T1000 (cell line): ENCODE measurements around the gene DECR2.

ENCODE experiments used
- DNase-seq: peaks from one replicate; lab custom pipeline; 2025; ENCODE audit warnings: mixed read lengths; lab: John Stamatoyannopoulos, UW

Gene DECR2

DNA sequence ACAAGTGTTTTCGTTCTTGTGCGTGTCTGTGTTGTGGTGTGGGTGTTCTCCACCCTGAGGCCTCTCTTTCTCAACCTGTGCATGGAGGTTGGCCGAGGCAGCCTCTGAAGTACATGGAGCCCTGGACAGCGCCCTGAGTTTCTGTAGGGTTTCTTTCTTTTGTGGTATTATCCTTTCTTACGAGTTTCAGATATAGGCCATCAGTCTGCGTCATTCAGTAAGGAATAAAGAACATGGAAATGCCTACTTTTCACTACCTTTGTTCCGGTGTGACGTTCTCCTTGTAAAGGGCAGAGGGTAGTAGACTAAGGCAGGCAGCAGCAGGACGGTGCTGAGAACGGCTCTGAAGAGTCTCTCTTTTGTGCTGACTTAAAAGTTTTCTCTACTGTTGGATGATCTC, 42.3 kb downstream of the DECR2 start:
- DNase-seq = no peak

DNA sequence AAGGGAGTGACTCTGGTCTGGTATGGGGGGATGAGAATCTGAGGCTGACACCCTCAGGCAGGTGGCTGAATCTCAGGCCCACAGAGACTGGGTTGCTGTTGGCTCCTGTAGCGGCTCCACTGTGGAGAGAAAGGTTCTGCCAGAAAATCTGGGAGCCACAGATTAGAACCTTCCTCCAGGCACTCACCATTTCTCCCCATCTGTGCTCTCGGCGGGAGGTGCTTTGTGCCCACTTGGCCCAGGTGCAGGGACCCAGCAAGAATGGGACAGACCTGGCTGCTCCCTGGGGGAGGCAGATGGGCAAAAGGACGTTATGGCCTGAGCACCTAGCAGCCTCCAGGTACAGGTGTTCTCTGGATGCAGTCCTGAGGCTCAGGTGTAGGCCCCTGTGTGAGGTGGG, 43.9 kb downstream of the DECR2 start:
- DNase-seq = no peak

DNA sequence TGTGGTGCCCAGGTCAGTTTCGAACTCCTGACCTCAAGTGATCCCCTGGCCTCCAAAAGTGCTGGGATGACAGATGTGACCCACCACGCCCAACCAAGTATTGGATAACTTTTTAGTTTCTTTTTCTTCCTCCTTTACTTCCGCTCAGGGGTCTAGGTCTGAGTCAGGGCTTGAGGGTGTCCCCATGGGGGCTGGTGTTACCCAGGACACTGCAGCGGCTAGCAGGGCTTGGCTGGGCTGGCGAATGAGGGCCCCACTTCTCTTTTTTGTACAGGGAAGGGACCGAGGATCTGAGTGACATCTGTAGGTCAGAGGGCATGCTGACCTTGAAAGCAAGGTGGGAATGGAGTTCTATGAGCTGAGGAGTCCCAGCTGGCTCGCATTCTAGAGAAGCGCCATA, 48.7 kb downstream of the DECR2 start:
- no peak for DNase-seq

DNA sequence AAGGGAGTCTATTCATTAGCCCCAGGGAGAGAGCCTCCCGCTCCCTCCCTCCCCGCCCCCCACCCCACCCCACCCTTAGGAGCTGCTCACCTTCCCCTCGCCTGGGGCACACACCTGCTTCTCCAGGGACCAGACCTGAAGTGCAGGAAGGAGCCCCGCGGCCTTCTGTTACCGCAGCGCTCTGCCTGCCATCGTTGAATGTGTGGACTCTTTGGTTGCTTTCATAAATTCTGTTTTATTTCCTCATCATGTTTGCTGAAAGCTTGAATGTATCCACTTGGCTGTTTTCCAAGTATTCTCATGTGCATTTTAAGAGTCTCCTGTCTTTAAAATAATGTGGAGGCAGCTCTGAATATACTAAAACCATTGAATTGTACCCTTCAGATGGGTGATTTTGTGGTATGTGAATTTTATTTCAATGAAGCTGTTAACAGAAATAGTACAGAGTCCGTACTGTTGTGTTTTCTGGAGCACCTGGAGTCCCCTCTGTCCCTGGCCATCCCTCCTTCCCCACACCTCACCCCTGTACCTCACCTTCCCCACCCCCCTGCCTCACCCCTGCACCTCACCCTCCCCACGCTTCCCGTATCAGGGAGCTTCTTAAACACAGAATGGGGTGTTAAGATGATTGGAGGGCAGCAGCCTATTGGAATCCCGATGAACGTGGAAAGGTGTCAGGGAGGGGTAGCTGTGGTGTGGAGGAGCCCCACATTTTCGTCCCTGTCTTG, 49.3 kb downstream of the DECR2 start:
- DNase-seq = no peak

DNA sequence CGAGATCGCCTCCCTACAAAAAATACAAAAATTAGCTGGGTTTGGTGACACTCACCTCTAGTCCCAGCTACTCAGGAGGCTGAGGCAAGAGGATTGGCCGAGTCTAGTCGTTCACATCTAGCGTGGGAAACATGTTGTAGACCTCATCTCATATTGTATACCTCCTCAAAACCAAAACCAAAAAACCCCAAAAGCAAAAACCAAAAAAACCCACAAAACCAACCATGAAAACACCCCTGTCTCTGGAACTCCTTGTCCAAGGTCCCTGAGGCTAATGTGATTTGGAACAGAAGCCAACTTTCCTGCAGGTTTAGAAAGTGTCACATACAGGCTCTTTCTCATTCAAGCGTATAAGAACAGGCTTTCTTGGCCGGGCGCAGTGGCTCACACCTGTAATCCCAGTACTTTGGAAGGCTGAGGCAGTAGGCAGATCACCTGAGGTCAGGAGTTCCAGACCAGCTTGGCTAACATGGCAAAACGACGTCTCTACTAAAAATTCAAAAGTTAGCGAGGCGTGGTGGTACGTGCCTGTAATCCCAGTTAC, 52.8 kb downstream of the DECR2 start:
- no peak for DNase-seq

DNA sequence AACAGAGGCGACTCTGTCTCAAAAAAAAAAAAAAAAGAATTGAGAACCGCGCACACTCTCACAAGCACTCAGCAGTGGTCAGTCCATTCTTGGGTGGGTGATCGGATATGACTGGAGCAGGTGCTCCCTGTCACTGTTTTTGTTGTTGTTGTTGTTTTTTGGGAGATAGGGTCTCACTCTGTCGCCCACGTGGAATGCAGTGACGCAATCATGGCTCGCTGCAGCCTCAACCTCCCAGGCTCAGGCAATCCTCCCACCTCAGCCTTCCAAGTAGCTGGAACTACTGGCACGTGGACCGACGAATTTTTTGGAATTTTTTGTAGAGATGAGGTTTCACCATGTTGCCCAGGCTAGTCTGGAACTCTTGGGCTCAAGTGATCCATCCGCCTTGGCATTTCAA, 53.8 kb downstream of the DECR2 start:
- DNase-seq = no peak

DNA sequence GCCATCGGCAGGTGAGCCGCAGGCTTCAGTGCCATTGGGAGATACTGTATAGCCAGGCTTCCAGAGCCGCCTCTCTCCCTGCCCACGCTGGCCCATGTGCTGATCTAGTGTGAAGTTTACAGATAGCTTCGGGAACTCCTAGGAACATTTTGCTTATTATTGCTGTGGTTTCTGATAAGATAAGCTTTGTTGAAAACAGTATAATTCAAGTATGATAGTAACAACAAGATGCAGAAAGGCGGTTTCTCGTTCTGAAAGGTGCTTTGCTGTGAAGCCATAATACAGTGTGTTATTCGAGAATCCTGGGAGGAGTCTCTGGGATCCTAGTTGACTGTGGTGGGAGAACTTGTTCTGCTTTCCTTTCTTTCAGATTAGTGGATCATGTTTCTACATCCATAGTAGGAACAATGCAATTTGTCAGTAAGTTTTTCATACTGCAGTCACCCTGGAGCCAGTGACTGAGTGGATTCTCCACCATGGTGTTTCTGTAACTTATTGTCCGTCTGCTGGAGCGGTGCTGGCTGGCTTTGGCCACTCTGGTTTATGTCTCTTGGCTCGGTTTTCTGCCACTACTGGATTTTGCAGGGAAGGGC, 55.3 kb downstream of the DECR2 start:
- DNase-seq = no peak

DNA sequence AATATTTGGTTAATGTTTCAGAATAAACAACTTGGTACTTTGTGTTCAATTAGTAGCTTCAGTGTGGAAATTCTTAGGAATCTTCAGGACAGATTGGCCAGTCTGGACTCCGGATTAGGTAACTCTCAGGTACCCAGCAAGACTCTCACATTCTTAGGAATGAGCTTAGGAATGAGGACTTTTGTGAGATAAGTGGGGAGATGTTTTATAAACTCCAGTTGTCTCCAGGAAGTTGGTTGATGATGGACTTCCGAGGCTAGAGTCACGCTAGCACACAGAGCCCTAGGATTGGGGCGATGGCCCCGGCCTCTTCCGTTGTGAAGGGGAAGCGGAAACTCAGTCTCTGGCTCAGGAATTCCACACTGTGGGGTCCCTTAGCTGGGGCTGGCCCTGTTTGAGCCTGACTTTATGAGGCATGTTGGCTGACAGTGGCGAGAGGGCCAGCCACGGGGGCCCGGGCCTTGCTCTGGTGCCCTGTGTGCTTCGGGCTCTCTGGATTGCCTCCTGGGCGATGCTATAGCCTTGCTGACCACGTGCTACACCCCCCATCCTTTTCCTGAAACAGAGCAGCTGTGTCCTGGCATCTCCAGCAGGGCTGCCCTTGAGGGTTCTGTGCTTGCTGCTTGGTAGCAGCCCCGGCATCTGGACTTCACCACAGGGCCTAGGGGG, 56.2 kb downstream of the DECR2 start:
- no peak for DNase-seq

DNA sequence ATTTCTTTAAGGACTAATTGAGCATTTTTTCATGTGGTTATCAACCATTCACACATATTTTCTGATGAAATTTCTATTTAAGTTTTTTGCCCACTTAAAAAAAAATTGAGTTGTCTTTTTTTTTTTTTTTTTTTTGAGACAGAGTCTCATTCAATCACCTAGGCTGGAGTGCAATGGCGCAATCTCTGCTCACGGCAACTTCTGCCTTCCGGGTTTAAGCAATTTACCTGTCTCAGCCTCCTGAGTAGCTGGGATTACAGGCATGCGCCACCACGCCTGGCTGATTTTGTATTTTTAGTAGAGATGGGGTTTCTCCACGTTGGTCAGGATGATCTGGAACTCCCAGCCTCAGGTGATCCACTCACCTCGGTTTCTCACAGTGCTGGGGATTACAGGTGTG, 58.1 kb downstream of the DECR2 start:
- no peak for DNase-seq

DNA sequence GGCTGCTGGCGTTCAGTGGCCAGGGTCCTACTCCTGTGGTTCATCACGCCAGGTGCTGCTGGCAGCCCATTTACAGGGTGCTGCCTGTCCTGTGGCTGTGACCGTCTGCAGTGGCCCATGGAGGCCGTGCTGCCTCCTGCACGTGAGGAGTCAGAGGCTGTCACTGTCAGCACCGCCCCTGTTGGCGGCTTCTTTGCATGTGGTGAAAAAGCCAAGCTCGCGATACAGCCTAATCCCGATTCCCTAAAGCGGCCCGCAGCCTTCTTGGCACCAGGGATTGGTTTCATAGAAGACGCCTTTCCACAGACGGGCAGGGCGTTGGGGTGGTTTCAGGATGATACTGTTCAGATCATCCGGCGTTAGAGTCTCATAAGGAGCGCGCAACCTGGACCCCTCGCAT, 59.1 kb downstream of the DECR2 start:
- no peak for DNase-seq
